Activated effector memory CD4-positive, alpha-beta T cell treated with anti-CD3 and anti-CD28 coated beads, Interleukin-2, amount 50 U/mL, for 16 hours (primary cell): Measurements from ENCODE around the gene SLC37A2.

Experiments used
- DNase-seq: peaks from one replicate; pipeline ENCODE4 v3.0.0-alpha.2; 2020

Gene SLC37A2

GRCh38 chr11:125112208-125112604 lies 49.1 kb downstream of the SLC37A2 start:
- DNase-seq = no peak

DNA sequence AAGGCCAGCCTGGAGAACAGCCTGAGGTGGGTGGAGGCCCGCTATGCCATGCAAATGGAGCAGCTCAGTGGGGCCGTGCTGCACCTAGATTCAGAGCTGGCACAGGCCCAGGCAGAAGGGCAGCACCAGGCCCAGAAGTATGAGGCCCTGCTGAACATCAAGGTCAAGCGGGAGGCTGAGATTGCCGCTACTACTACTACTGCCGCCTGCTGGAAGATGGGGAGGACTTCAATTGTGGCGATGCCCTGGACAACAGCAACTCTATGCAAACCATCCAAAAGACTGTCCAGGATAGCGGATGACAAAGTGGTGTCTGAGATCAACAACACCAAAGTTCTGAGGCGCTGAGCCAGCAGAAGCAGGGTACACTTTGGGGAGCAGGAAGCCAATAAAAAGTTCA lies 51.4 kb downstream of the SLC37A2 start:
- DNase-seq = no peak

- no peak for DNase-seq
These were observed 54.3 kb downstream of the SLC37A2 start for GRCh38 chr11:125117429-125117828.

- no peak for DNase-seq
These were observed 60.3 kb downstream of the SLC37A2 start for GRCh38 chr11:125123194-125123946.

GRCh38 chr11:125123947-125124617 lies 61.0 kb downstream of the SLC37A2 start:
- DNase-seq = peak; percentile 74

- DNase-seq = no peak
These were observed 61.5 kb downstream of the SLC37A2 start for GRCh38 chr11:125124618-125124992.

DNA sequence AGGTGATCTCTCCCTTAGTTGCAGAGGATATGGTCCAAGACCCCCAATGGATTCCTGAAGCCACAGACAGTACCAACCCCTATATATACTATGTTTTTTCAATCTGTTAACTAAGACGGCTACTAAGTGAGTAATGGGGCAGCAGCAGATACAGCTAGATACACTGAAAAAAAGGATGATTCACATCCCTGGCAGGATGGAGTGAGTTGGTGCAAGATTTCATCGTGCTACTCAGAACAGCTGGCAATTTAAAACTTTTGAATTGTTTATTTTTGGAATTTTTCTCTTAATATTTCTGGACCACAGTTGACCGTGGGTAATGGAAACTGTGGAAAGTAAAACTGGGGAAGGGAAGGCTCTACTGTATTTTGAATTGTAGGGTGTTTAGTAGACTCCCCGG lies 65.3 kb downstream of the SLC37A2 start:
- no peak for DNase-seq

GRCh38 chr11:125129316-125129993 lies 66.3 kb downstream of the SLC37A2 start:
- no peak for DNase-seq

- DNase-seq = no peak
These were observed 69.0 kb downstream of the SLC37A2 start for GRCh38 chr11:125132071-125132470.

DNA sequence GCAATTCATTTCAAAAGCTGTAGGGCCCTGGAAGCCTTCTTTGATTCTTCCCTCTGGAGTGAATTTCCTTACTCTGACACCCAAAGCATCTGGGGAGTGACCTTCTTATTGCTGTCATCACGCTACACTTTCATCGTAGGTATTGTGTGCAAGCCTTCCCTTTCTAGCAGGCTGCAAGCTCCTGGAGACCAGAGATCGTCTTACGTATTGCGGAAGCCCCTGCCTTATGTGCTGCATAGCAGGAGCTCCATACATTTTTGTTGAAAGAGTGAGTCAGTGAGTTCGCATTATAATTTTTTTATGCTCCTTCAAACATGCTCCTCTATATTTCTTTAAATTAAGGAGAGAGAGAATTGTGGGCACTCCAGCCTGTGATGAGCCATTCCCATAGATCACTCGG lies 69.5 kb downstream of the SLC37A2 start:
- DNase-seq = no peak

GRCh38 chr11:125136001-125136400 lies 72.9 kb downstream of the SLC37A2 start:
- no peak for DNase-seq

DNA sequence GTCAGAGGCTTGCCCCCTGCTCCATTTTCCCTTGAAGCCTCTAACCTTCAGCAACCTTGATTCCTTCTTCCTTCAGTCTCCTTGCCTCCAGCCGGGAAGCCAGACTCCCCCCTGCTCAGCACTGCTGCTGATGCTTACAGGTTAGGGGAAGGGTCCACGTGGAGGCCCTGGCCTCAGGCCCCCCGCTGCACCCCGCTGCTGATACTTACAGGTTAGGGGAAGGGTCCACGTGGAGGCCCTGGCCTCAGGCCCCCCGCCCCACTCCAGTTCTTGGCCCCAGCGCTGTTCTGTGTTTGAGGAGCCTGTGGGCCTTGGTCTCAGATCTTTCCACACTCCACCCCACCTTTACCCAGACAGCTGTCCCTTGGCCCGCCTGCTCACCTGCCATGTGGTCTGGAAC lies 75.9 kb downstream of the SLC37A2 start:
- DNase-seq = no peak

DNA sequence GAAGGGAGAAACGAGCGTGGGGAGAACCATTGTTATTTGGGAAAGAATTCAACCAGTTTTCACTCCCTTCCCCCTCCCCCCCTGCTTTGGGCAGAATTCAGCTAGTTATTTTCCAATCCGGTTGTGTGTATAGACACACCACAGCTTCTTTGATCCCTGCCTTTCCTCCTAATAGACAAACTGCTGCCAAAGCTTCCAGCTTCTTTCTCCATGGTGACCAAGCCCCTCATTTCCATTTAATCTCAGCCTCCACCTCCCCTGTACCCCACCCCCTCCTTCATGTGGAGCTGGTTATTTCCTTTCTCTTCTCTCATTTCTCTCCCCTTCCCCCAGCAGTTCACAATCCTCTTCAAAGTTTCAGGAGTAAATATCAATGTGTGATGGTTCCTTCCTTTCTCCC lies 76.7 kb downstream of the SLC37A2 start:
- no peak for DNase-seq
